GM18909 (cell line): ENCODE measurements around the gene ZNG1C.
"Not testable (repeated sequence)": the region's sequence is repeated elsewhere in the genome, so short reads cannot be mapped to it uniquely, and the experiment has no call there.

Experiments used
- ATAC-seq: cut with Tn5 transposase; IDR thresholded peaks from one replicate; pipeline ENCODE4 v1.9.1; 2021; ENCODE audit warnings: mild to moderate bottlenecking; ENCODE audit not compliant: unreplicated experiment, poor library complexity

Gene ZNG1C

GRCh38 chr9:68342265-68343025, 100.7 kb downstream of the ZNG1C start:
- peak; percentile 91 for ATAC-seq

GRCh38 chr9:68343242-68343641, 101.5 kb downstream of the ZNG1C start:
- not testable (repeated sequence) for ATAC-seq

GRCh38 chr9:68343992-68344391, 102.2 kb downstream of the ZNG1C start:
- not testable (repeated sequence) for ATAC-seq
